Stimulated activated CD4-positive, alpha-beta T cell treated with anti-CD3 and anti-CD28 coated beads, Interleukin-12 subunit alpha, Interleukin-12 subunit beta, amount 100 ng/mL, for 48 hours (primary cell): ENCODE measurements around the gene FAM124A.

ENCODE experiments used
- DNase-seq, 3 donors: peaks; one replicate each; pipeline ENCODE4 v3.0.0-alpha.2; 2020; ENCODE audit warnings: low read depth in 2 of 3, low spot score in 1 of 3

Gene FAM124A

DNA sequence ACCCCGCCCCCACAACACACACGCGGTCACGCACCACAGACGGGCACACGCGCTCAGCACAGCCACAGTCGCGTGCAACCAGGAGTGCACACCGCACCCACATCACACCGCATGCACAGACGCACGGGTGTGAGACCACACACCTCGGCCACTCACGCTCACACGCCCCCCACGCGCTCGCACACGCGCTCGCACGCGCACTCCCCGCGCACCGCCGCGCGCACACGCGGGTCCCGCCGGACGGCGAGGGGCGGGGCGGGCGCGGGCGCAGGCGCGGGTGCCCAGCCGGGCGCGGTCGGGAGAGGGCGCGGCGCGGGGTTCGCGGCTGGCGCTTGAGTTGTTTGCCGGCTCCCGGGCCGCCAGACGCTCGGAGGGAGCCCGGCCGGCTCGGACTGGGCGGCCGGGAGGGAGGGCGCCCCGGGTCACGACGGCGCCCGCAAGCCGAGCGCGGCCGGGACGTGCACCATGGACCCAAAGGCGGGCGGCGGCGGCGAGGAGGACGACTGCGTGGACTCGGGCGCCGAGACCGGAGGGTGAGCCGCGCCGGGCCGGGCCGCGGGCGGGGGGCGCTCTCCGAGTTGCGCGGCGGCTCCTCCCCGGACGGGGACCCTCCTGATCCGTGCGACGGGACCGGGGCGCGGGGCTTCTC is at the start of gene FAM124A:
Gene FAM124A (plus strand): TSS at position 362 of the 649 bp plus-strand sequence. CDS start 104 bp downstream, at position 466.
- peak in 2 of 3 donors; percentile 22 to 45 for DNase-seq

DNA sequence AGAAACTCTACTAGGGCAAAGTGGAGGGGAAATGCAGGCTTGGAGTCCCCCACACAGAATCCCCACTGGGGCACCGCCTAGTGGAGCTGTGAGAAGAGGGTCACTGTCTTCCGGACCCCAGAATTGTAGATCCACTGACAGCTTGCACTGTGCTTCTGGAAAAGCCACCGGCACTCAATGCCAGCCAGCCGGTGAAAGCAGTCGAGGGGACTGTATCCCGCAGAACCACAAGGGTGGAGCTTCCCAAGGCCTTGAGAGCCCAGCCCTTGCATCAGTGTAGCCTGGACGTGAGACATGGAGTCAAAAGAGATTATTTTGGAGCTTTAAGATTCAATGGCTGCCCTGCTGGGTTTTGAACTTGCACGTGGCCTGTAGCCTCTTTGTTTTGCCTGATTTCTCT is 47.2 kb upstream of the FAM124A start:
- DNase-seq, result no peak

- DNase-seq, result no peak
Observed at GRCh38 chr13:51175639-51176038, 46.6 kb upstream of the FAM124A start.

DNA sequence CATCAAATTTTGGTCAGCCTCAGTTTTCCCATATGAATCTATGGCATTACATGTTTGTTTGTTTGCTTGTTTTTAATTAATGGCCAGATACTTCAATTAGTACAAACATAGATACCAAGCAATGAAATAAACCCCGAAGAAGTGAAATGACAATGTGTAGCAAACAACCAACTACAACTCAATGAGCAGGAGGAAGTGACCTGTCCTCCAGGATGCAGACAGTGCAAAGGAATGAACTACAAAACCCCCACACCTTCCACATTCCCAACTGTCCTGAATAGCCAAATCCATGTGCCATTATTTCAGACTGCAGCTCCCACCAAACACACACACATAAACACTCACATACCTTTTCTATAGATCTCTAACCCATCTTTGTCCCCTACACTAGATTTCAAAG is 45.0 kb upstream of the FAM124A start:
- DNase-seq, result no peak

- DNase-seq, result no peak
Observed at GRCh38 chr13:51178456-51179074, 43.6 kb upstream of the FAM124A start.

DNA sequence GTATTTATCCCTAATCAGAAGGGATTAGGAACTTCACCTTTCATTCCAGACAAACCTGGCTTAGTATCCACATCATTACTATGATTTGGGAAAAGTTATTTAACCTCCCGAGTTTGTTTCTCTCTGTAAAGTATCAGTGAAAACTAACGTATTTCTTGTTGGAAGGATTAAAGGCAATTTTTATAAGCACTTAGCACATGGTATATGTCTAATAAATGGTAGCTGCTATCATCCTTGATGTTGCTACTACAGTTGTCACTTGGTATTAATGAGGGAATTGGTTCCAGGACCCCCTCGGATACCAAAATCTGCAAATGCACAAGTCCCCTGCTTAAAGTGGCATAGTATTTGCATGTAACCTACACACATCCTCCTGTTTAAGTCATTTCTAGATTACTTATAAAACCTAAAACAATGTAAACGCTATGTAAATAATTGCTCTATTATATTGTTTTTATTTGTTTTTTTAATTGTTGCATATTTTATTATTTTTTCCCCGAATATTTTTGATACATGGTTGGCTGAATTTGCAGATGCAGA is 42.7 kb upstream of the FAM124A start:
- no peak for DNase-seq

DNA sequence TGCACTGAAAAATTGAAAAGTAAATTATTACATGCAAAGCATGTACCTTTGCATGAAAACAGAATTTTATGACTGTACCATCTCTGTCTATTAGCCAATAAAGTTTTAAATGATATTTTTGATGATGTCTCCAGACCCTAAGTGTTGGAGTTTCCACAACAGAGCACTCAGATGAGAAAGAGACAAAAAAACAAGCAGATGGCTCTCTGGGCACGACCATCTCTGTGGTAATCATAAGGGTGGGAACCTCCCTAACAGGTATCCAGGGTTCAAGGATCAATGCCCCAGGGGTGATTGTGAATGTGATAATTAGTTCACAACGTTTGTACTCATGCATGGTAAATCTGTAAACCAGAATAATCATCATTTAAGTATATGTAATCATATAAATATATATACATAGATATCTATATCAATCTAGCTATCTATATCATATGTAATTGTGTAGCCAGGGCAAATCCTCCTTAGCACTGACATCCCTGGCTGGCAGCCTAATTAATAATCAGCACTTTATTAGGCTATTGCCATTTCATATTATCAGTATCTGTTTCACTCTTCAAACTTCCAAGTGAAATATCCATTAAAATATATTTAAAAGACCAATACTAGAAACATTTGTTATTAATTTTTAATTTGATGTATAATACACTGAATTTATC is 41.2 kb upstream of the FAM124A start:
- DNase-seq, result no peak

- no peak for DNase-seq
Observed at GRCh38 chr13:51181786-51182383, 40.3 kb upstream of the FAM124A start.

DNA sequence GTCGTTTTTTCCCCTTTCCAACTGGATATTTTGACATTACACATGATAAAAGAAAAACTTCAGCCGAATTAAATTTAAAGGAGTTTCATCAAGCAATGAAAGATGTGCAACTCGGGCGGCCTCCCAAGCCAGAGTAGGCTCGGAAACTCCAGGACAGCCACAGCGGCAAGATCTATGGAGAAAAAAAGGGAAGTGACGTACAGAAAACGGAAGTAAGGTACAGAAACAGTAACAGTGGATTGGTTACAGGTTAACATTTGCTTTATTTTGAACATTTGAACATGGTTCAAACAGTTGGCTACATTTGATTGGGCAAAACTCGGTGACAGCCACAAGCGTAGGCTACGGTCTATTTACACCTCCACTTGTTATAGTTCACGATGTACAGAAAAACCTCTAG is 30.5 kb upstream of the FAM124A start:
- DNase-seq, result no peak

GRCh38 chr13:51192348-51192747 is 29.9 kb upstream of the FAM124A start:
- no peak for DNase-seq

DNA sequence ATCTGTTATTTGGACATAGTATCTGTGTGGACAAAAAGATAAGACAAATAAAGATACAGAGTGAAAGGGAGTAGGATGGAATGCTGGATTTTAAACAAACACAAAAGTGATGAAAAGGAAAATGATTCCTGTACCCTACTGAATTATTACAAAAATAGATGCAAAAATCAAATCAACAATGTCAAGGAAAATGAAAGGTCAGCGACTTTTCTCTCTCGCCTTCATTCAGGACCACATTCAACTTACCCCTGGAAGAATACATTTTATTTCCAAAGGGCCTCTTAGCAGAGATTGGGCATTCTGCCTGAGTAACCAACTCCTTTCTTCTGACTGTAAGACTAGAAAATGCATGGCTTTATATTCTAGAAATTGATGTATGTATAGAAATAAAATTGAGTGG is 28.8 kb upstream of the FAM124A start:
- DNase-seq, result no peak

DNA sequence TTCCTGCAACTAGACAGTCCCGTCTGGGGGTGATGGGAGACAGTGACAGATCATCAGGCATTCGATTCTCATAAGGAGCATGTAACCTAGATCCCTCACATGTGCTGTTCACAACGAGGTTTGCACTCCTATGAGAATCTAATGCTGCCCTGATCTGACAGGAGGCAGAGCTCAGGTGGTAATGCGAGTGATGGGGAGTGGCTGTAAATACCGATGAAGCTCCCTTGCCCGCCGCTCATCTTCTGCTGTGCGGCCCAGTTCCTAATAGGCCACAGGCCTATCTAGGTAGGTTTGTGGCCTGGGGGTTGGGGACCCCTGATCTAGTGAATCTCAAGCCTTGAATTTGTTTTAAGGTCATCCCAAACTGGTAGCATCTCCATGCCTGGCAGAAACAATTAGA is 27.3 kb upstream of the FAM124A start:
- DNase-seq, result no peak

GRCh38 chr13:51201886-51202285 is 20.3 kb upstream of the FAM124A start:
- DNase-seq, result no peak

DNA sequence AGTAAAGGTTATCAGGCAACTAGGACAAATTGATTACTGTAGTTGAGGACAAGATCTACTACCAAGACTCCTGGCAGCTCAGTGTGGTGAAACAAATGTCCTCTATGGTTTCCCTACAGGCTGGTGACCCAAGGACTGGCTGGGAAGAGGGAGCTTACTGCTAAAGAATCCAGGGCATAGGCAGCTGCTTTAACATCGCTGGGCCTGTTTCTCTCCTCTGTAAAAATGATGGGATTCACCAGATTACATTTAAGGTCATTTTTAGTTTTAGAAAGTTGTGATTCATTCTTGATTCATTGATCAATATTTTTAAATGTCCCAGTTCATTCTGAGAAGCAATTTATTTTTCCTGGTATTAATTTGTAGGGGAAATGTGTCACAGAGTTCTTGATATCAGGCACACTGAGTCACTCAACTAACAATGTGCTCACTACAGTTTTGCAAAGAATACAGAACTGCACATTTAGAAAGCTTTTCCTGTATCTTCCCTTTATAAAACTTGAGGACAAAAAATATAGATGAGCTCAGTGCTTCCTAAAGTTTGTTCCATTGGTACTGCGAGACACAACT is 19.6 kb upstream of the FAM124A start:
- no peak for DNase-seq

DNA sequence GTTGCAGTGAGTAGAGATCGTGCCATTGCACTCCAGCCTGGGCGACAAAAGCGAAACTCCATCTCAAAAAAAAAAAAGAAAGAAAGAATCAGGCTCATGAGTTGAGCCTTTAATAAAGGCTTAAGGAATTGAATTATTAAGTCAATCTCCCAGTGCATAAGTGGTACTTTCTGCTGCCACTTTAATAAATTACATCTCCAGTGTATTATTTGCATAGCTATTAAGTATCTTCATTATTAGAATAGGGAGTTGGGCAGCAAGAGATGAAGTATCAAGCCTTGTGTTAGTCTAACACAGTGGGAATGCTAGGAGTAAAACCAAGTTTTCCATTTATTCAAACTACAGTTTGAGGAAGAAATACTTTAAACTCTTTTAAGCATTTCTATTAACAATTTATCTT is 15.6 kb upstream of the FAM124A start:
- no peak for DNase-seq

DNA sequence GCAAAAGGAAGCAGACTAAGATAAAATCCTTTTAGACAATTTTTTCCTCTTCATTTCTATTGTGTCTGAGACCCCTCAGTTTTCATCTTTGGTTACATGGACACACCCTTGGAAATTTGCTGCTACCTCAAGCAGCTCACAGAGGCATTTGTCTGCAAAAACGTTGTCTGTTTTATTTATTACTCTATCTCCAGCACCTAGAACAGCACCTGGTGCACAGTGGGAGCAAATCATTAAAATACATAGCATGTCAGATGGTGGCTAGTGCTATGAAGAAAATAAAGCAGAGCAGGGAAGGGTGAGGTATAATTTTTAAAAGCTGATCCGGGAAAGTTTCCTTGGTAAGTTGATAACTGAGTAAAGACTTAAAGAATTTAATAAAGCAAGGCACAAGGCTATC is 14.3 kb upstream of the FAM124A start:
- DNase-seq, result no peak

- no peak for DNase-seq
Observed at GRCh38 chr13:51208716-51209115, 13.5 kb upstream of the FAM124A start.

DNA sequence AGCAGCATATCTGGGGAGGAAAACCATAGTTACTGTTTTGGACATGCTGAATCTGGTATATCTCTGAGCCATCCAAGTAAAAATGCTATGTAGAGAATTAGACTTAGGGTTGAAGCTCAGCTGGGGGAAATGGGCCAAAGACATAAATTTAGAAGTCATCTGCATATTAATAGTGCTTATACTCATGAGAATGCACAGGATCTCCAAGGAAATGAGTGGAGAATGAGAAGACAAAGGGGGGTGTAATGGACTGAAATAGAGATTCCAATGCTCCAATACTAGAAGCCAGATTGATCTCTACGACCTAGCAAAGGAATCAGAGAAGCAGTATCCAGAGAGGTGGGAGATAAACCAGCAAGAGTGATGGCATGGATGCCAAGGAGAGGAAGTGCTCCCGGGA is 10.3 kb upstream of the FAM124A start:
- no peak for DNase-seq

- DNase-seq, result no peak
Observed at GRCh38 chr13:51212758-51213157, 9.4 kb upstream of the FAM124A start.

DNA sequence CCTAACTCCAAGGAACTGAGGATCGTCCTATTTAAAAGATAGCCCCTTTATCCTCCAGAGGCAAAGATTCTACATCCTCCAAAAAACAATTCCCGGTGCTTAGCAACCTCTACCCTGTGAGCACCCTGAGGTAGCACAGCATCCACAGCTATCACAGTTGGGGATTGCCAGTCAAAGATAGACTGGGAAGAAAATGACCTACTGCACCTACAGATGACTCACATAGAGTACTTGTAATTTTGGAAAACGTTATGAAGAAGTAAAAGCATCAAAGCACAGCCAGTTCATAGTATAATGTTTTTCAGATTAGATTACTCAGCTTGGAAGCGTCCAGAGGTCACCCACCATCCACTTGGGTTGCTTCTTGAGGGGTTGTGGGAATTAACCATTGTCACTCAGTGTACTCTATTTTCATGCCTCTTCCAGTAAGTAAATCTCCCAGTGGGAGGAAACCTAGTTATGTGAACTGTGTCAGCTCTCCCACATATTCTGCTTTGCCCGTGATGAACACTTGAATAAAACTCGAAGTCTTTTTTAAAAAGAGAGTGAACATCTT is 8.9 kb upstream of the FAM124A start:
- no peak for DNase-seq

DNA sequence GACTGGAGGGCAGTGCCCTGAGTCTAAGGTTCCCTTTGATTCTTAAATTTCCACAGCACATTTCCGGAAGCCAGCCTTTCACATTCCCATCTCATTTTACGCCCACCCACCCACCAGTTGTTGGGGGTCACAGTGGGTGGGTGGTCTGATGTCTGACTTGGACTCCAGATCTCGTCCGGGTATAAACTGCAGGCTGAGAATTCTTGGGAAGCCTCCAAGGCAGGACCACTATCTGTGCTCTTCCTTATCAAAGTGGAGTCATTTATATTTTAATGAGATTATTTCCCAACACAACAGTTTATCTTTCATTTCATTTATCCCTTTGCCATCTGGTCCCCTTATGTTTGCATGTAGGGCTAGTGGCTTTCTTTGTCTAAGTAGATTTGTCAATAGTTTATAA is 3.6 kb upstream of the FAM124A start:
- DNase-seq, result no peak
